HG03064 (cell line): Measurements from ENCODE around the gene ZFYVE28.

Source experiments
- ATAC-seq: cut with Tn5 transposase; IDR thresholded peaks from one replicate; pipeline ENCODE4 v1.9.1; 2021; ENCODE audit warnings: low read depth; ENCODE audit not compliant: unreplicated experiment

The ZFYVE28 gene

DNA sequence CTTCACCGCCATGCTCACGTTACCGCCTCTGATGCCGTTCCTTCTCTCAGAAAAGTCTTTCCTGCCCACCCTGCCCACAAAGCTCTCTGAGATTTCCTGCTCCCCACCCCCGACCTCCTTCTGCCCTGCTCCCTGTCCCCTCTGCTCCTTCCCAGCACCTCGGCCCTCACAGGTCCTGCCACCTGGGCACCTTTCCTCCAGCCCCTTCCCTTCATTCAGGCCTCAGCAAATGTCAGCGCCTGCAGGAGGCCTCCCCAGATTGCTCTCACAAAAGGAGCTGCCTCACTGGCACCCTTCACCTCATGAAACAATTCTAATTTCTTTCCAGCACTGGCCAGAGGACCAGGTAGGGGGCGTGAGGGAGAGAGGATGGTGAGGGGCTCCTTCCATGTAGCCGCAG is 122.9 kb downstream of the ZFYVE28 start:
- no peak for ATAC-seq

DNA sequence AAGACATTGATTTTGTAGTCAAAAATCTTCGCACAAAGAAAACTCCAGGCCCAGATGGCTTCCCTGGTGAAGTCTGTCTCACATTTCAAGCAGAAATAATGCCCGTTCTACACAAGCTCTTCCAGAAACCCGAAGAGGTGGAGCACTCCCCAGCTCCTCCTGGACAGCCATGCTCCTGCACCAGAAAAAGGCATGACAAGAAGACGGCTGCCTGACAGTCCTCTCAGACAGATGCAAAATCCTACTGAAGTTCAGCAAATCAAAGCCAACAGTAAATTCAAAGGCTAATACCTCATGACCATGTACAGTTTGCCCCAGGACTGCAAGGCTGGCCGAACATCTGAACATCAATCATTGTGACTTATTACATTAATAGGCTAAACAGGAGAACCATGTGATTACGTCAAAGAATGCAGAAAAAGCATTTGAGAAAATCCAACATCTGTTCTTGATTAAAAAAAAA is 125.8 kb downstream of the ZFYVE28 start:
- no peak for ATAC-seq

DNA sequence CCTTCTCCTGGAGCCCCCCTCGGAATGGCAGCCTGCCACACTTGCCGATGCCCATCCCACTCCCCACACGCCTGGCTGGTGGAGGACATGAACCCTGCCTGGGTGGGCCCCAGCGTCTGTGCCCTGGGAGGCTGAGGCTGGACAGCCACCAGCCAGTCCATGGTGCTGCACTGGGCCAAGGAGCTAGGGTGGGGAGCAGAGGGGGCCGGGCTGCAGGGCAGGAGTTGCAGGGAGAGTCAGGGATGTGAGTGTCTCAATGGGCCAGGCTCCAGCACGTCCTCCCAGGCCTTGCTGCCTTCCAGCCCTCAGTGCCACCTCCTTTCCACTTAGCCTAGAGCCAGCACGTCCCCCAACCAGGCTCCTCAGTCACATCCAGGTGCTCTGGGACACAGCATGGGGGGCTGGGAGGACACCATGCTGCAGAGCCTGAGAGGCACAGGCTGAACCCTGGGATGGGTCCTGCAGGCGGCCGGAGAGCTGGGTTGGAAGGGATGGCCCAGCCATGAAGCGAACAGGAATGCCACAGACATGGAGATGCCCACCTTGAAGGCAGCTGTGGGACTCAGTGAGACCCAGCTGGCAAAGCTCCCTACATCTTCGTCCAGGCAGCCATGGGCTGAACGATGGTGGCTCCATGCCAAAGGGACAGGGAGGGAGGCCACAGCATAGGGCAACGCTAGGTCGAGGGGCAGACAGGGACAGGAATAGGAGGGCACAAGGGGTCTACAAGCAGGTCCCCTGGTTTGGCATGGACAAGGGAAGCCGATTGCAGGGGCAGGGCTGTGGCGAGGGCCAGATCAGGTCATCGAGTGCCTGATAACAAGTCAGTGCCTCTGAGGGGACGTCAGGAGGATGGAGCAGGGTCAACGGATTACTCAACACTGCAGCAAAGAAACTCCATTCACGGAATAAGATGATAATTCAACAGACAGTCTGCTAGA is 126.5 kb downstream of the ZFYVE28 start:
- no peak for ATAC-seq

DNA sequence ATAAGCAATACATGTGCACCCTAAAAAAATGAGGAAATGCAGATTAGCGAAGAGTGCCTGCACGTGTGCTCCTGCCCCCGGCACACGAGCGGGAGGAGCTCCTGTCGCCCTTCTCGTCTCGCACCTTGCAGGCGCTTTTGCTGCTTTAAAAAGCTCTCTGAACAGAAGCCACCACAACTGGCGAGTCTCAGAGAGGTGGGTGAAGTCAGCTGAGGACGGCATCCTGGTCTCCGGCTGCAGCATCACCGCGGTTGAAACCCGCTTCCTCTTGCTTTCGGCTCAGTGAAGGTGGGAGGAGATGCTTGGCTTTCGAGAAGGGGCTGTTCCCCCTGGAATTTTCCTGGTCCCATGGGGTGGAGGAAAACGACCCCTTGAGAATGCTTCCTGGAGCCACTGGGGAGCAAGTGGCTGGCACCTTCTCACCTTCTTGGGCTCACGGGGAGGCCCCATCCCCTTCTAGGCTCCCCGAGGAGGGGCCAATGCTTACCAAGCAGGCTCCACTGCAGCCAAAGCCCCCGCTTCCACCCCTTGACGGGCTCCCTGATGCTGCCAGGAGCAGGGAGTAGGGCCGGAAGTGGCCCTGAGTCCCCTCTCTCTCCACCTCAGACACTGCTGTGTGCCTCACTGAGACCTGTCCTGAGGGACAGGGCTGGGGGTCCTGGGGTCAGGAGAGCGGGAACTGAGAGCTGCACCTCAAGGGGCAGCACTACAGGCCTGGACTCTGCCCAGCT is 127.3 kb downstream of the ZFYVE28 start:
- no peak for ATAC-seq

DNA sequence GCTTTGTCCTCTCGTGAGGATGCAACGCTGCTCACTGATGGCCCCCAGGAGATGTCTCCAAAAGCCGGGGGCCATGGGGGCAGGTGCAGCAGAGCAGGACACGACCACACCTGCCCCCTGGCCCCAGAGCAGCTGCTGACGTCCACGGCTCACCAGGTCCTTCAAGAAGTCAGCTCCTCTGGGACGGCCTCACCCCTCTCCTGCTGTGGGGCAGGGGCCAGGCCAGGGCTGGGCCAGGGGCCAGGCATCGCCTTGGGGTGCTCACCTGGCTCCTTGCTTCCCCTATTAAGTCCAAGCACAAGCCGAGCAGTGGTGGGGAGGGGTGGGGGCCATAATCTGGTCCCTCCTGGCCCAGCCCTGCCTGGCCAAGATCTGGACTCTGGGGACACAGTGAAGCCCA is 128.0 kb downstream of the ZFYVE28 start:
- ATAC-seq, result no peak

DNA sequence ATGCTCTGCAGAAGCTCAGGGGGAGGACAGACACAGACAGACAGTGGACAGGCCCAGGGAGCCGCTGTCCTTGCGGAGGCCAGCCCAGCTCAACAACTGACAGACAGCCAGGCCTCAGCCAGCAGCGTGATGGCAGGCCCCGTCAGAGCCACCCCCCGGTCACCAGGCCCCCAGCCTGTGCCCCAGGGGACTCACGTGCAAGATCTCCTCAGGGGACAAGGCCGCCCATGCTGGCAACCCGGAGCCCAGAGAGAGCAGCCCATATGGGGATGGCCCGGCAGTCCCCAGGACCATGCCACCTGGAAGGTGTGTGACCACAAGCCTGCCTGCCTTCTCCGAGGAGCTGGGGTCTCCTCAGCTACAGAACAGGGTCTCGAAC is 128.5 kb downstream of the ZFYVE28 start:
- ATAC-seq, result no peak

DNA sequence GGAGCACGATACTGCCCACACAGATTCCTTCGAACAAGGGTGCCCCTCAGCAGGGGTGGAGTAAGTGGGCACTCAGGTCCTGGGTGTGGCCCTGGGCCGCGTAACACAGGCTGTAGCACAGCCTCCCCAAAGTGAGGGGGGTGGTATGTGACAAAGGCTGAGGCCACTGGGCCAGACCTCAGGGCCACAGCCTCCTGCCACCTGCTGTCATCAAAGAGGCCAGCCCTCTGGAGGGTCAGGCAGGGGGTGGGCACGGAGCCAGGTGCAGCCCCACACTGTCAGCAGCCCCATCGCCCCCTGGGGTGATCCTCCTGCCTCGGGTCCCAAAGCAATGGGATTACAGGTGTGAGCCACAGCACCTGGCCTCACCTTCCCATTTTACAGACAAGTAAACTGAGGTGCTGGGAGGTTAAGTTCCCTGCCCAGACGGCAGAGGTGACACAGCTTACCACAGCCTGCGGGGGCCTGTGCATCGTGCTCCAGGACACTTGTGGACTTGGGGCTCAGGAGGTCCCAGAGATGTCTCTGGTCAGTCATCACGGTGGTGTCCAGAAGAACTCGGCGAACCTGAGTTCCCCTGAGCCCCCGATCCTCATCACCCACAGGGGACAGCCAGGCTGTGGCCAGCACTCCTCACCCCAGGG is 129.0 kb downstream of the ZFYVE28 start:
- no peak for ATAC-seq

DNA sequence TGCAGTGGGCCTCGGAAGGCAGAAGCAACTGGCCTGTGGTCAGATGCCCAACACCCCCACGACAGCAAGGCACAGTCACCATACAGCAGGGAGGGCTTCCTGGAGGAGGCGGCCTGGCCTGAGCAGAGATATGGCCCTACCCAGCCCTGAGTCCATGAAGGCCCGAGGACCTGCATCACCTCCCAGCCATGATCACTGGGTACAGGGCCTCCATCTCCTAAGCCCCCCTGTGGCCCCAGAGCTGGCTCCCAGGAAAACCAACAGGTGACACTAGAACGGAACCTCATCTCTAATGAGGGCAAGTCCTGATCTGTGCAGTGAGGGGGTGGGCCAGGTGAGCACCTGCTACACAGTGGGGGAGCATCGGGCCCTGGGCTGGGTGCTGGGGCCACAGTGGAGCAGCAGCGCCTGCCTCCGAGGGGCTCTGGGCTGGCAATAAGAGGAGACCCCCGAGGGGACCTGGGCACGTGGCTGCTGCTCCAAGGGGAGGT is 130.3 kb downstream of the ZFYVE28 start:
- ATAC-seq, result no peak

DNA sequence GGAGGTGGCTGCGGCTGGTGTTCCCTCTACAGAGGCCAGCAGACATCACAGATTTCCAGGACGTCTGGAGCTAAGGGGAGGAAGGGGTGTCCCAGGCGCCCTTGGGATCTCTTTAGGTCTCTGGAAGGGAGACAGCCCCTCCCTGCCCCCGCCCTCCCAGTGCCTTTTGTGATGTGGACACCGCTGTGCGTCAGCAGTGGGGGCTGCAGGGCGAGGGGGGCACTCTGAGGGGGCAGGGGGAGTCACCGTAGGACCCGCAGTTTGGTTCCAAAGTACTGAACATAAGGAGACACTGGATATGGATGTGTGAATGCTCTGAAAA is 130.9 kb downstream of the ZFYVE28 start:
- ATAC-seq, result no peak

DNA sequence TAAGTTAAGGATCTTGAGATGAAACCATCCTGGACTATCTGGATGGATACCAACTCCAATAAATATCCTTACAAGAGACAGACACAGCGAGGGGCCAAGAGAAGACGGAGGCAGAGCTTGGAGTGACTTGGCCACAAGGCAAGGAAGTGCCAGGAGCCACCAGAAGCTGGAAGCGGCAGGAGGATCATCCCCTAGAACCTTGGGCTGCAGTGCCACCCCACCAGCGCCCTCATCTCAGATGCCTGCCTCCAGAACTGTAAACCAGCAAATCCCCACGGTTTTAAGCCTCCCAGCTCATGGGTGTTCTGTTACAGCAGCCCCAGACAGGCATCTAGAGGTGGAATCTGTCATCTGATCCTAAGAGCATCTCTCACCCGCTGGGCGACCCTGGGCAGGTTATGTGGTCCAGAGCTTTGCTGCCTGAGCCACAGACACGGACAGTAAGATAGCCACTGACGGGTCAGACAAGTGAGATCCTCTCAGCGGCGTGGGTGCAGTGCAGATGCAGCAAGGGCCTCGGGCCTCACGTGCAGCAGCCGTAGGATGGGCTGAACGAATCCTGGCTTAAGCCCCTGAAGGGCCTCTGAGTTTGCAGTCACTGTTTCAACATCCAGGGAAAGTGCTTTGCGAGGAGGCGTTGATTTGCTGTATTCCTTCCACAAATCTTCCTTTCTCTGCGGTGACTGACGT is 131.4 kb downstream of the ZFYVE28 start:
- no peak for ATAC-seq

DNA sequence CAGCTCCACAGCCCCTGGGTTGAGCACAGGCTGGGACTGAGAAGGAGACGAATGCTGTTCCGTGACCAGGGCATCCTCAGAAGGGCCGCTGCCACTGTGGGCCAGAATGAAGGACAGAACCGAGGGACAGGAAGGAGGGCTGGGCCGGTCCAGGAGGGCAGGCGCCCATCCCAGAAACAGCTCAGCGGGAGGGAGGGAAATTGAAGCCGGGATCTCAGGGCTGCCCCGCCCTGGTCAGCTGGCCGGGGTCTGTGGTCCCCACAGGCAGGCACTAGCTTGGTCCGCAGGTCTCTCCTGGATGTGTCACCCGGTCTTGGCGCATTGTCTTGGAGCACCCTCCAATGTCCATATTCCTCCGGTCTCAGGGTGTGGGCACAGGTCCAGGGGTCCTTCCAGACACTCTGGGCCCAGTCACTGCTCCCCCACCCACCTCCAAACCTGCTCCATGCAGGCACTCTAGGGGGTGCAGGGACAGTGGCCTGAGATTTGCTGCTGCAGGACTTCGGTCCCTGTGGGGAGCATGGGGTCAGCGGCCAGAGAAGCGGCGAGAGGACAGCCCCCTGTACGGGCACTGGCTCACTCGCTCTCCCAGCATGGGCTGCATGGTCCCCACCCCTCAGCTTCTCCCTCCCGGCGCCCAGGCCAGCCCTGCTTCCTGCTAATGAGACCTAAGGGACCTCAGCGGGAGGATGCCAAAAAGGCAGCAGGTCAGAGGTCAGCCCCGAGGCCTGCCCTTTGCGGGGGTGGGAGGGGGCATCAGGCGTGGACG is 132.6 kb downstream of the ZFYVE28 start:
- ATAC-seq, result no peak

DNA sequence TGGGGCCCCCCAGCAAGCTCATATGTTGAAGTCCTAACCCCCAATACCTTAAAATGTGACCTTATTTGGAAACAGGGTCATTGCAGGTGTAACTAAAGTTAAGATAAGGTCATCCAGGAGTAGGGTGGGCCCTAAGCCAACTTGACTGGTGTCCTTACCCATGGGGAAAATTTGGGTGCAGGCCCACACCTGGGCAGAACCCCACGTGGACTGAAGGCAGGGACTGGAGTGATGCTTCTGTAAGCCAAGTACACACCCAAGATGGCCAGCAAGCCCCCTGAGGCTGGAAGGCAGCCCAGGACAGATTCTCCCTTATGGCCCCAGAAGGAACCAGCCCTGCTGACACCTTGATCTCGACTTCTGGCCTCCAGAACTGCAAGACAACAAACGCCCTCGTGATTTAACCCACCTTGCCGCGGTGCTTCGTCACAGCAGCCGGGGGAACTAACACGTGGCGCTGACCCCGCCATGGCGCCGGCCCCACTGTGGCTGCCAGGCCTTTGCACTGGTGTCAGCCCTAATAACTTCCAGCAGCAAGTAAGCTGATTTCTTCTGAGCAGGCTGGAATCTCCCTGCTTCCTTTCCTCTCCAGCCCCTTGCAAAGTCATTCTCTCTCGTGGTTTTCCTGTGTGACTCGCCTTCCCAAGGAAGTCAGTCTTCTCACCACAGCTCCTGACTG is 133.4 kb downstream of the ZFYVE28 start:
- no peak for ATAC-seq

DNA sequence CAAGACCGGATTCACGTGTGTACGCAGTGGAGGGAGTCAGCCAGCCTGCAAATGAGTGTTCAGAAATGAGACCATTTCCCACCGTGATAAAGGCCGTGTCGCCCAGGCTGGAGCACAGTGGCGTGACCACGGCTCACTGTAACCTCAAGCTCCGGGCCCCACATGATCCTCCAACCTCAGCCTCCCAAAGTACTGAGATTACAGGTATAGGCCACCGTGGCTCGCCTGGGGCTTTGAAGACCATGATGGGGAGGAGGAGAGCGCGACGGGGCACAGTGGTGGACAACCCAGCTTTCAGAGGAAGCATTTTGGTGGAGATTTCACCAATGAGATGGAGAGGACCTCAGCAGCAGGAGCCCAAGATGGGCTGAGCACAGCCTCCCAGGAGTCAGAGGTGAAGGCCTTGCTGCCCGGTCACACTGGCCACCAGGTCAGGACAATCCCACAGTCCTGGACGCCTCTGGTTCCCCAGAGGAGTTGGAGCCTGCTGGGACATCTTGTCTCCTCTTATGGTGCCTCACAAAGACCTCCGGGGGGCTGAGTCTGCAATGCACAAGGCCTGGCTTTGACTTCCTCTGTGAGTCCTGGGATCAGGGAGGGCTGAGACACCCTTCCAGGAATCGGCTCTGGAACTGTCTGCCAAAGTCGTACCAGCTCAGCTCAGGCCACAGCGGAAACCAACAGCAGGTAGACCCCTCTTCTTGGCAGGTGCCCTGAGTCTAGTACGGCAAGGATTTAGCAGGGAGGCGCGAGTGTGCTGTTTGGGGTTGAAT is 134.1 kb downstream of the ZFYVE28 start:
- no peak for ATAC-seq

DNA sequence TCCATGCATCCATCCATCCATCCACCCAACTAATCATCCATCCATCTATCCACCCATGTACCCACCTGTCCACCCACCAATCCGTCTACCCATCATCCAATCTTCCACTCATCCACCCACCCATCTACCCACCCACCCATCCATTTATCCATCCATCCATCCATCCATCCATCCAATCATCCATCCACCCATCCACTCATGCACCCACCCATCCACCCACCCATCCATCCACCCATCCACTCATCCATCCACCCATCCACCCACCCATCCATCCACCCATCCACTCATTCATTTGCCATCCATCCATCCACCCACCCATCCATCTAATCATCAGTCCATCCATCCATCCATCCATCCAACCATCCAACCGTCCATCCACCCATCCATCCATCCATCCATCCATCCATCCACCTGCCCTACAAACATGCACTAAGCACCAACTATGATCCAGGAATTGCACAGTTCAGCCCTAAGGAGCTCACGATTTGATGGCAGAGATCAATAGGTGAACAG is 135.2 kb downstream of the ZFYVE28 start:
- no peak for ATAC-seq

DNA sequence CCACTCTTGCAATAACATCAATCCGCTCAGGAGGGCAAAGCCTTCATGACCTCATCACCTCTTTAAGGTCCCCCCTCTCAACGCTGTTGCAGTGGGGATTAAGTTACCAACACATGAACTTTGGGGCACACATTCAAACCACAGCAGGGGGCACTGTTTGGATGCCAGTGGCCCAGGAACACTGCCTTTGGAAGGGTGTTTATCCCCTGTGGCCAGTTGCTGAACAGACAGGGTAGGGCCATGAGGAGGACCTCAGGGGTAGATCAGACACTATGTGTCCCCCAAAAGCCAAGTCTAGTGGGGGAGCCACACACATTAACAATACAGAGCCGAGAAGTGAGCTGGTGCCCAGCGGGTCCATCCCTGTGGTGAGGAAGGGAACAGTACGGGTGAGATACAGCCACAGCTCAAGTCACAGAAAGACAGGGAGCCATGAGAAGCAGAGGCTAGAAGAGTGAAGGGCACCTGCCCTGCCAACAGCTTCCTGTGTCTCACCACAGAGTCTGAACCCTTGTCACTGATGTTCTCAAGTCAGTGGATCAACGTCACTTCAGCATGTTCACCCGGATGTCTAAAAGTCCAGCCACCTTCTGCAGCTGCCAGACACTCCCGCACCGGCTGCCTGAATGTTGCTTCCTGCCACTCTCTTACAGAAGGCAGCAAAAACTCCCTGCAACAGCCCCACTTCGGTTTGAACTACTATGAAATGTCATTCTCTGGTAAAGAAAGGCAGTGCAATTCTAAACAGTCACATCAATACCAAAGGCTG is 136.7 kb downstream of the ZFYVE28 start:
- peak; percentile 93 for ATAC-seq

DNA sequence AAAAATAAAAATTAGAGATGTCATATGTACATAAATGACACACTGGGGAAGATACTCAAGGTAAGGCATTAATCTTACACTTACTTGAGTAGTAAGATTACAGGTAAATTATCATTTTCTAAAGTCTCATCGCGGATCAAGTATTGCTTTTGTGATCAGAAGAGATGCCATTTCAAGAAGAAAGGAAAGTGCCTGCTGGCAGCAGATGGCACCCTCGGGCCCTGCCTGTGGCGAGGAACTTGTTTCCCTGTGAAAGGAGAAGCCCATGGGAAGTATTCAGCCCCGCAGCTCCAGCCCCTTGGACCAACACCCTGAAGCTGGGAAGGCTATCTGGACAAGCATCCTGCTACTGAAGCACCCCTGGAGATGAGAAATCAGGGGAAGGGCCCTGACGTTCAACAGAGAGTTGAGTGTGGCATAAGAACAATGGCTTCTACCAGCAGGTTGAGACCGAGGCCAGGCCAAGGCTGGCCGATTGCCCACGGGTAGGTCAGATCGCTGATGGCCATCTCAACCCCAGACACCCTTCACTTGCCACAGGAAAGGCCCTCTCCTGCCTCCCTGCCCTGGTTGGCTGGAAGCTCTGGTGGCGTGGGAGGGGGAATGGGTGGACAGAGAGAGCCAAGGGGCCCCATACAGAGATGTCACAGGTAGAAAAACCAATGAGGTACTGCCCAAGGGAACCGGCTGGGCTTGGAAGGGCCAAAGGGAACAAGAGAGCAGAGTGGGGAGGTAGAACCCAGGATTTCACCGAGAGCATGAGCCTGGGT is 137.7 kb downstream of the ZFYVE28 start:
- no peak for ATAC-seq

DNA sequence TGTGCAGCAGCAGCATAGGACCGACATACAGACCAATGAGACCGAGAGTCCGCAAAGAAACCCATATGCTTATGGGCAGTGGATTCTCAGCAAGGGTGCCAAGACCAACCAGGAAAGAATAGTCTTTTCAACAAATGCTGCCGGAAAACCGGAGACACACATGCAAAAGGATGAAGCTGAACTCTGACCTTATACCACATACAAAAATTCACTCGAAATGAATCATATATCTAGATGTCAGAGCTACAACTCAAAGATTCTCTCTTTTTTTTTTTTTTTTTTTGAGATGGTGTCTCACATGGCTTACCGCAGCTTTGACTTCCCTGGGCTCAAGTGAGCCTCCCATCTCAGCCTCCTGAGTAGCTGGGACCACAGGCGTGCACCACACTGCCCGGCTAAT is 140.5 kb downstream of the ZFYVE28 start:
- ATAC-seq, result no peak
